ENCODE results near the gene ATP1A3.
"Not testable (repeated sequence)": the region's sequence is repeated elsewhere in the genome, so short reads cannot be mapped to it uniquely, and the experiment has no call there.

The ATP1A3 gene

GRCh38 chr19:41993612-41994483, at the start of gene ATP1A3:
Gene ATP1A3 (minus strand): TSS chr19:41994230. CDS start chr19:41994076, 154 bp downstream.
- peak; percentile 39 for DNase-seq

- DNase-seq, result no peak
Observed at GRCh38 chr19:42042455-42043170, 48.6 kb upstream of the ATP1A3 start.

- DNase-seq, result not testable (repeated sequence)
Observed at GRCh38 chr19:42040491-42040890, 46.5 kb upstream of the ATP1A3 start.

GRCh38 chr19:42040031-42040430, 46.0 kb upstream of the ATP1A3 start:
- no peak for DNase-seq

GRCh38 chr19:42038666-42039065, 44.6 kb upstream of the ATP1A3 start:
- no peak for DNase-seq

- no peak for DNase-seq
Observed at GRCh38 chr19:42037649-42038048, 43.6 kb upstream of the ATP1A3 start.

GRCh38 chr19:42034640-42035391, 40.8 kb upstream of the ATP1A3 start:
- not testable (repeated sequence) for DNase-seq

GRCh38 chr19:42033413-42033812, 39.4 kb upstream of the ATP1A3 start:
- DNase-seq, result no peak

GRCh38 chr19:42032431-42032830, 38.4 kb upstream of the ATP1A3 start:
- DNase-seq, result no peak

- DNase-seq, result no peak
Observed at GRCh38 chr19:42030645-42031440, 36.8 kb upstream of the ATP1A3 start.

- DNase-seq, result no peak
Observed at GRCh38 chr19:42028304-42029216, 34.5 kb upstream of the ATP1A3 start.

GRCh38 chr19:42024622-42025111, 30.6 kb upstream of the ATP1A3 start:
- DNase-seq, result peak; percentile 56

- no peak for DNase-seq
Observed at GRCh38 chr19:42023943-42024260, 29.9 kb upstream of the ATP1A3 start.

GRCh38 chr19:42023121-42023942, 29.3 kb upstream of the ATP1A3 start:
- no peak for DNase-seq

- no peak for DNase-seq
Observed at GRCh38 chr19:42022616-42023015, 28.6 kb upstream of the ATP1A3 start.

GRCh38 chr19:42021185-42021584, 27.2 kb upstream of the ATP1A3 start:
- DNase-seq, result no peak

GRCh38 chr19:42018503-42019193, 24.6 kb upstream of the ATP1A3 start:
- no peak for DNase-seq

GRCh38 chr19:42017040-42017439, 23.0 kb upstream of the ATP1A3 start:
- no peak for DNase-seq

GRCh38 chr19:42012747-42013146, 18.7 kb upstream of the ATP1A3 start:
- DNase-seq, result not testable (repeated sequence)
